GM23338 (cell line): ENCODE results near the gene PAH. TPM values are rescaled to one million over a fixed set of nuclear protein-coding genes. Genes with fewer than 3 reads are reported as not detected.

ENCODE experiments used
- ATAC-seq: fragments of 200-7000 bp; cut with Tn5 transposase; 3 replicates; pipeline ENCODE4 v1.9.1; 2020
- DNase-seq: peaks from one replicate; pipeline ENCODE4 v3.0.0-alpha.2; 2015; ENCODE audit warnings: low spot score
- H2AFZ ChIP-seq: fragments of 200-600 bp; sonication (generic); 2 replicates; pipeline ENCODE4 v1.8.0; 2016; ENCODE audit warnings: antibody characterized with exemption, mild to moderate bottlenecking, moderate library complexity
- H3F3A ChIP-seq: fragments of 200-600 bp; sonication (generic); replicated peaks from 2 replicates; pipeline ENCODE4 v1.8.0; 2017; ENCODE audit warnings: antibody characterized with exemption, mixed run types, low read depth
- H3K27ac ChIP-seq: fragments of 200-600 bp; sonication (generic); 2 replicates; pipeline ENCODE4 v1.6.1; 2016; ENCODE audit warnings: low read depth
- H3K27me3 ChIP-seq: fragments of 200-600 bp; sonication (generic); 2 replicates; pipeline ENCODE4 v1.8.0; 2016; ENCODE audit warnings: mild to moderate bottlenecking, mixed run types, moderate library complexity; ENCODE audit not compliant: insufficient read depth
- H3K36me3 ChIP-seq: fragments of 200-600 bp; sonication (generic); 2 replicates; pipeline ENCODE4 v1.8.0; 2016; ENCODE audit warnings: mild to moderate bottlenecking; ENCODE audit not compliant: insufficient read depth
- H3K4me1 ChIP-seq: fragments of 200-600 bp; sonication (generic); 2 replicates; pipeline ENCODE4 v1.8.0; 2016; ENCODE audit warnings: mild to moderate bottlenecking, moderate library complexity; ENCODE audit not compliant: insufficient read depth
- H3K4me2 ChIP-seq: fragments of 200-600 bp; sonication (generic); 2 replicates; pipeline ENCODE4 v1.7.1; 2017; ENCODE audit warnings: mixed run types
- H3K4me3 ChIP-seq: fragments of 200-600 bp; sonication (generic); 2 replicates; pipeline ENCODE4 v1.6.1; 2016; ENCODE audit warnings: mixed run types
- H3K79me2 ChIP-seq: fragments of 200-600 bp; sonication (generic); replicated peaks from 2 replicates; pipeline ENCODE4 v1.8.0; 2017; ENCODE audit warnings: mild to moderate bottlenecking; ENCODE audit not compliant: insufficient read depth
- H3K9me2 ChIP-seq: fragments of 200-600 bp; sonication (generic); 2 replicates; pipeline ENCODE4 v1.8.0; 2017; ENCODE audit not compliant: insufficient read depth
- H4K20me1 ChIP-seq: fragments of 200-600 bp; sonication (generic); replicated peaks from 2 replicates; pipeline ENCODE4 v1.8.0; 2017; ENCODE audit warnings: mild to moderate bottlenecking; ENCODE audit not compliant: insufficient read depth
- H3K27ac Mint-ChIP-seq: 2 replicates; pipeline ENCODE4 v1.8.0; 2020; ENCODE audit warnings: inconsistent platforms, mild to moderate bottlenecking, moderate library complexity, mixed read lengths
- H3K27me3 Mint-ChIP-seq: 3 replicates; pipeline ENCODE4 v1.8.0; 2022; ENCODE audit warnings: low read depth, mild to moderate bottlenecking, moderate library complexity, mixed read lengths, inconsistent platforms; ENCODE audit not compliant: insufficient read depth, poor library complexity
- H3K36me3 Mint-ChIP-seq: 3 replicates; pipeline ENCODE4 v1.8.0; 2021; ENCODE audit warnings: low read depth, mild to moderate bottlenecking, inconsistent platforms, moderate library complexity, mixed read lengths
- H3K4me1 Mint-ChIP-seq: 3 replicates; pipeline ENCODE4 v1.8.0; 2020; ENCODE audit warnings: mild to moderate bottlenecking, inconsistent platforms, mixed read lengths
- H3K4me3 Mint-ChIP-seq: 3 replicates; pipeline ENCODE4 v1.8.0; 2021; ENCODE audit warnings: moderate library complexity, mild to moderate bottlenecking, inconsistent platforms, mixed read lengths
- H3K9me3 Mint-ChIP-seq: 3 replicates; pipeline ENCODE4 v1.8.0; 2020; ENCODE audit warnings: moderate library complexity, mild to moderate bottlenecking, inconsistent platforms, mixed read lengths
- CREB1 ChIP-seq: fragments of 250-450 bp; sonication (Bioruptor Pico); IDR thresholded peaks from 2 replicates; pipeline ENCODE4 v1.5.0; 2020; ENCODE audit warnings: low read depth, mild to moderate bottlenecking, moderate library complexity
- CTCF ChIP-seq, 2 experiments: fragments of 200-600 bp in 1 of 2; sonication (generic) in 1 of 2; conservative IDR thresholded peaks; 2 replicates each; pipeline versions ENCODE4 v1.5.1 to v1.6.1; 2016 to 2017; ENCODE audit warnings: antibody characterized with exemption in 2 of 2, low read depth in 2 of 2, mild to moderate bottlenecking in 2 of 2, moderate library complexity in 1 of 2
- ETS1 ChIP-seq: IDR thresholded peaks from 2 replicates; pipeline ENCODE4 v1.6.1; 2016; ENCODE audit warnings: antibody characterized with exemption
- EZH2 ChIP-seq: fragments of 200-600 bp; sonication (generic); IDR thresholded peaks from one replicate; pipeline ENCODE4 v1.8.0; 2017; ENCODE audit warnings: antibody characterized with exemption, mild to moderate bottlenecking, low read depth; ENCODE audit not compliant: unreplicated experiment
- EZH2phosphoT487 ChIP-seq: fragments of 200-600 bp; sonication (generic); IDR thresholded peaks from one replicate; pipeline ENCODE4 v1.8.1; 2018; ENCODE audit warnings: antibody characterized with exemption; ENCODE audit not compliant: unreplicated experiment
- POLR2AphosphoS5 ChIP-seq: IDR thresholded peaks from 2 replicates; pipeline ENCODE4 v1.6.1; 2016; ENCODE audit warnings: antibody characterized with exemption, low read depth
- STAT1 ChIP-seq: IDR thresholded peaks from one replicate; pipeline ENCODE4 v1.6.1; 2016; ENCODE audit warnings: antibody characterized with exemption; ENCODE audit not compliant: unreplicated experiment
- ZNF114 ChIP-seq: fragments of 250-450 bp; sonication (Bioruptor Pico); IDR thresholded peaks from 2 replicates; pipeline ENCODE4 v1.5.0; 2020; ENCODE audit warnings: mild to moderate bottlenecking, moderate library complexity
- ZNF331 ChIP-seq: fragments of 250-450 bp; sonication (Bioruptor Pico); IDR thresholded peaks from 2 replicates; pipeline ENCODE4 v1.5.0; 2020; ENCODE audit warnings: low read depth, mild to moderate bottlenecking, moderate library complexity
- polyA plus RNA-seq: library from polyadenylated mRNA; unstranded; fragments of >200 nt; fragmentation: Nextera tagmentation; extraction: Ambion mirVana; gene quantifications from 2 replicates; pipeline ENCODE4 v1.2.1, GENCODE V29; 2016
- total RNA-seq: library from RNA; depleted of rRNA; stranded (reverse); fragments of >200 nt; shearing (Covaris generic); gene quantifications from 2 replicates; pipeline ENCODE4 v1.2.3, GENCODE V29; 2014
- TF ChIP-seq, protein P1 (sequence below): fragments of 250-450 bp; sonication (Bioruptor Pico); IDR thresholded peaks from 2 replicates; pipeline ENCODE4 v1.5.0; 2020; ENCODE audit warnings: mild to moderate bottlenecking, moderate library complexity

The PAH gene
- total and polyA plus RNA-seq, 2 experiments from 2014 or later, result 3.7 to 4.8 TPM

- Histone ChIP-seq H3K27ac (no peak overlapping the region), H3K4me3 (no peak overlapping the region), H3K79me2 (no peaks in the 10 kb centered on the region), H4K20me1 (no peaks in the 10 kb centered on the region), H3F3A (no peaks in the 10 kb centered on the region), H3K4me1 (no peaks in the 10 kb centered on the region), H3K9me2 (no peaks in the 10 kb centered on the region), H3K4me2 (no peak overlapping the region), H3K27me3 (no peaks in the 10 kb centered on the region), H3K36me3 (no peaks in the 10 kb centered on the region), H2AFZ (peak overlapping the region; percentile 63; the same call in 1 of the 2 replicates)
- no peaks in the 10 kb centered on the region for H3K36me3 Mint-ChIP-seq
- peaks cover 2% of the 10 kb centered on the region; the same call in 1 of the 3 replicates for H3K4me1 Mint-ChIP-seq
- TF ChIP-seq CTCF (conservative IDR thresholded peaks at IDR 0.05; ENCODE audit: low read depth in 2 of 2), result peak; percentile 70 to 72
- no peak for TF ChIP-seq EZH2
- H3K27me3 Mint-ChIP-seq, result no peaks in the 10 kb centered on the region
- DNase-seq (peak; percentile 72), ATAC-seq (peak; percentile 56)
- H3K4me3 Mint-ChIP-seq, result no peak overlapping the region
- H3K27ac Mint-ChIP-seq, result no peak overlapping the region
- no peaks in the 10 kb centered on the region for H3K9me3 Mint-ChIP-seq
These were observed 40.2 kb downstream of the PAH start for GRCh38 chr12:102876883-102877282.

DNA sequence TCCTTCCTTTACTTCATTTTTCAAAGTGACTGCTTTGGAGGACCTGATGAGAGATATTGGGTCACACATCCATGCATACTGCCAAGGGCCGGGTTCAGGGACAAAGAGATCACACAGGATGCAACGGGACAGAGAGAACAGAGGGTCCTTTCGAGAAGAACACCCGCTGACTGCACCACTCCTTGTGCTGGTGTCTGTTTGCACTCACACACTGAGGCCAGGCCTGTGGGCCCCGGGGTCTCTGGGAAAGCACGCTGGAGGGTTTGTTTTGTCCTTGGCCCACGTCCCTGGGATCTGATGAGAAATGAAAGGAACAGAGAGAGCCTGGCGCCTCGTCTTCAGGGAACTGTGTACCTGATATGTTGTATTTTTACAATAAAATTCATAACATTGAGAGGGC lies 42.2 kb downstream of the PAH start:
- Histone ChIP-seq H3K4me2 (no peak overlapping the region), H3K27me3 (no peaks in the 10 kb centered on the region), H3K4me1 (no peaks in the 10 kb centered on the region), H3K79me2 (no peaks in the 10 kb centered on the region), H3F3A (no peaks in the 10 kb centered on the region), H3K9me2 (no peaks in the 10 kb centered on the region), H3K4me3 (no peak overlapping the region), H4K20me1 (no peaks in the 10 kb centered on the region), H3K27ac (no peak overlapping the region), H2AFZ (0 out of 2 replicates have a peak overlapping the region, but pooled peaks have one; percentile 18), H3K36me3 (no peaks in the 10 kb centered on the region)
- peaks cover 2% of the 10 kb centered on the region; the same call in 1 of the 3 replicates for H3K4me1 Mint-ChIP-seq
- no peaks in the 10 kb centered on the region for H3K9me3 Mint-ChIP-seq
- H3K27me3 Mint-ChIP-seq, result no peaks in the 10 kb centered on the region
- no peaks in the 10 kb centered on the region for H3K36me3 Mint-ChIP-seq
- TF ChIP-seq CTCF (conservative IDR thresholded peaks at IDR 0.05; ENCODE audit: low read depth in 2 of 2) (no peak), ZNF331 (no peak), EZH2 (no peak), STAT1 (no peak), EZH2phosphoT487 (no peak), ZNF114 (CRISPR knock-in tag) (no peak), POLR2AphosphoS5 (no peak), CREB1 (CRISPR knock-in tag) (no peak), ETS1 (no peak)
- TF ChIP-seq, protein P1, sequence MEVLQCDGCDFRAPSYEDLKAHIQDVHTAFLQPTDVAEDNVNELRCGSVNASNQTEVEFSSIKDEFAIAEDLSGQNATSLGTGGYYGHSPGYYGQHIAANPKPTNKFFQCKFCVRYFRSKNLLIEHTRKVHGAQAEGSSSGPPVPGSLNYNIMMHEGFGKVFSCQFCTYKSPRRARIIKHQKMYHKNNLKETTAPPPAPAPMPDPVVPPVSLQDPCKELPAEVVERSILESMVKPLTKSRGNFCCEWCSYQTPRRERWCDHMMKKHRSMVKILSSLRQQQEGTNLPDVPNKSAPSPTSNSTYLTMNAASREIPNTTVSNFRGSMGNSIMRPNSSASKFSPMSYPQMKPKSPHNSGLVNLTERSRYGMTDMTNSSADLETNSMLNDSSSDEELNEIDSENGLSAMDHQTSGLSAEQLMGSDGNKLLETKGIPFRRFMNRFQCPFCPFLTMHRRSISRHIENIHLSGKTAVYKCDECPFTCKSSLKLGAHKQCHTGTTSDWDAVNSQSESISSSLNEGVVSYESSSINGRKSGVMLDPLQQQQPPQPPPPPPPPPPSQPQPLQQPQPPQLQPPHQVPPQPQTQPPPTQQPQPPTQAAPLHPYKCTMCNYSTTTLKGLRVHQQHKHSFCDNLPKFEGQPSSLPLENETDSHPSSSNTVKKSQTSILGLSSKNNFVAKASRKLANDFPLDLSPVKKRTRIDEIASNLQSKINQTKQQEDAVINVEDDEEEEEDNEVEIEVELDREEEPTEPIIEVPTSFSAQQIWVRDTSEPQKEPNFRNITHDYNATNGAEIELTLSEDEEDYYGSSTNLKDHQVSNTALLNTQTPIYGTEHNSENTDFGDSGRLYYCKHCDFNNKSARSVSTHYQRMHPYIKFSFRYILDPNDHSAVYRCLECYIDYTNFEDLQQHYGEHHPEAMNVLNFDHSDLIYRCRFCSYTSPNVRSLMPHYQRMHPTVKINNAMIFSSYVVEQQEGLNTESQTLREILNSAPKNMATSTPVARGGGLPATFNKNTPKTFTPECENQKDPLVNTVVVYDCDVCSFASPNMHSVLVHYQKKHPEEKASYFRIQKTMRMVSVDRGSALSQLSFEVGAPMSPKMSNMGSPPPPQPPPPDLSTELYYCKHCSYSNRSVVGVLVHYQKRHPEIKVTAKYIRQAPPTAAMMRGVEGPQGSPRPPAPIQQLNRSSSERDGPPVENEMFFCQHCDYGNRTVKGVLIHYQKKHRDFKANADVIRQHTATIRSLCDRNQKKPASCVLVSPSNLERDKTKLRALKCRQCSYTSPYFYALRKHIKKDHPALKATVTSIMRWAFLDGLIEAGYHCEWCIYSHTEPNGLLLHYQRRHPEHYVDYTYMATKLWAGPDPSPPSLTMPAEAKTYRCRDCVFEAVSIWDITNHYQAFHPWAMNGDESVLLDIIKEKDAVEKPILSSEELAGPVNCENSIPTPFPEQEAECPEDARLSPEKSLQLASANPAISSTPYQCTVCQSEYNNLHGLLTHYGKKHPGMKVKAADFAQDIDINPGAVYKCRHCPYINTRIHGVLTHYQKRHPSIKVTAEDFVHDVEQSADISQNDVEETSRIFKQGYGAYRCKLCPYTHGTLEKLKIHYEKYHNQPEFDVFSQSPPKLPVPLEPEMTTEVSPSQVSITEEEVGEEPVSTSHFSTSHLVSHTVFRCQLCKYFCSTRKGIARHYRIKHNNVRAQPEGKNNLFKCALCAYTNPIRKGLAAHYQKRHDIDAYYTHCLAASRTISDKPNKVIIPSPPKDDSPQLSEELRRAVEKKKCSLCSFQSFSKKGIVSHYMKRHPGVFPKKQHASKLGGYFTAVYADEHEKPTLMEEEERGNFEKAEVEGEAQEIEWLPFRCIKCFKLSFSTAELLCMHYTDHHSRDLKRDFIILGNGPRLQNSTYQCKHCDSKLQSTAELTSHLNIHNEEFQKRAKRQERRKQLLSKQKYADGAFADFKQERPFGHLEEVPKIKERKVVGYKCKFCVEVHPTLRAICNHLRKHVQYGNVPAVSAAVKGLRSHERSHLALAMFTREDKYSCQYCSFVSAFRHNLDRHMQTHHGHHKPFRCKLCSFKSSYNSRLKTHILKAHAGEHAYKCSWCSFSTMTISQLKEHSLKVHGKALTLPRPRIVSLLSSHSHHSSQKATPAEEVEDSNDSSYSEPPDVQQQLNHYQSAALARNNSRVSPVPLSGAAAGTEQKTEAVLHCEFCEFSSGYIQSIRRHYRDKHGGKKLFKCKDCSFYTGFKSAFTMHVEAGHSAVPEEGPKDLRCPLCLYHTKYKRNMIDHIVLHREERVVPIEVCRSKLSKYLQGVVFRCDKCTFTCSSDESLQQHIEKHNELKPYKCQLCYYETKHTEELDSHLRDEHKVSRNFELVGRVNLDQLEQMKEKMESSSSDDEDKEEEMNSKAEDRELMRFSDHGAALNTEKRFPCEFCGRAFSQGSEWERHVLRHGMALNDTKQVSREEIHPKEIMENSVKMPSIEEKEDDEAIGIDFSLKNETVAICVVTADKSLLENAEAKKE (CRISPR knock-in tag), result no peak
- no peak for ATAC-seq
- H3K27ac Mint-ChIP-seq, result no peak overlapping the region
- DNase-seq, result no peak
- no peak overlapping the region for H3K4me3 Mint-ChIP-seq
